GM21717 (cell line): ENCODE results near the gene TJAP1.

ENCODE experiments used
- ATAC-seq: cut with Tn5 transposase; IDR thresholded peaks from one replicate; pipeline ENCODE4 v1.9.1; 2021; ENCODE audit warnings: mild to moderate bottlenecking, moderate library complexity; ENCODE audit not compliant: unreplicated experiment

The TJAP1 gene

GRCh38 chr6:43503443-43503842 is 26.1 kb downstream of the TJAP1 start:
- ATAC-seq = no peak

DNA sequence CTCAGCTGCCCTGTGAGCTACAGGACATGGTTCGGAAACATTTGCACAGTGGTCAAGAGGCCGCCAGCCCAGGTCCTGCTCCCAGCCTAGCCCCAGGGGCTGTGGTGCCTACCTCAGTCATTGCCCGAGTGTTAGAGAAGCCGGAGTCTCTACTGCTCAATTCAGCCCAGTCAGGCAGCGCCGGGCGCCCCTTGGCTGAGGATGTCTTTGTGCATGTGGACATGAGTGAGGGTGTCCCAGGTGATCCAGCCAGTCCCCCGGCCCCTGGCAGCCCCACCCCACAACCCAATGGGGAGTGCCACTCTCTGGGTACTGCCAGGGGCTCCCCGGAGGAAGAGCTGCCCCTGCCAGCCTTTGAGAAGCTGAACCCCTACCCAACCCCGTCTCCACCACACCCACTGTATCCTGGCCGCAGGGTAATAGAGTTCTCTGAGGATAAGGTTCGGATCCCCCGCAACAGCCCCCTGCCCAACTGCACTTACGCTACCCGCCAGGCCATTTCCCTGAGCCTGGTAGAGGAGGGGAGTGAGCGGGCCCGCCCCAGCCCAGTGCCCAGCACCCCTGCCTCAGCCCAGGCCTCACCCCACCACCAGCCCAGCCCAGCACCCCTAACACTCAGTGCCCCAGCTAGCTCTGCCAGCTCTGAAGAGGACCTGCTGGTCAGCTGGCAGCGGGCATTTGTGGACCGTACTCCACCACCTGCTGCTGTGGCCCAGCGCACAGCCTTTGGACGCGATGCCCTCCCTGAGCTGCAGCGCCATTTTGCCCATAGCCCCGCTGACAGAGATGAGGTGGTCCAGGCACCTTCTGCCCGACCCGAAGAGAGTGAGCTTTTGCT is 27.6 kb downstream of the TJAP1 start:
- ATAC-seq = no peak

DNA sequence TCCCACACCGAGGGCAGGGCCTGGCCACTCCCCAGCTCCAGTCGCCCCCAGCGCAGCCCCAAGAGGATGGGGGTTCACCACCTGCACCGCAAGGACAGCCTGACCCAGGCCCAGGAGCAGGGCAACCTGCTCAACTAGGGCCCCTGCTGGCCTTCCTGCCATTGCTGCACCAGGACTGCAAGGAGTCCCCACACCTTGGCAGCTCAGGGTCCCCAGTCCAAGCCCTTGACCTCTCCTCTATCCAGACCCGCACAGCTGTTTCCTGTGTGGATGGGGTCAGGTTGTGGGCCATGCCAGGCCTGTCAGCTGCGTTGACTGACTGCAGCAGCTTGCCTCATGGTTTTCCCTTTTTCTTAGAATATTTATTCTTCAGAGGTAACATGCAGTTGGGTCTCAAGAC is 28.3 kb downstream of the TJAP1 start:
- ATAC-seq = no peak

DNA sequence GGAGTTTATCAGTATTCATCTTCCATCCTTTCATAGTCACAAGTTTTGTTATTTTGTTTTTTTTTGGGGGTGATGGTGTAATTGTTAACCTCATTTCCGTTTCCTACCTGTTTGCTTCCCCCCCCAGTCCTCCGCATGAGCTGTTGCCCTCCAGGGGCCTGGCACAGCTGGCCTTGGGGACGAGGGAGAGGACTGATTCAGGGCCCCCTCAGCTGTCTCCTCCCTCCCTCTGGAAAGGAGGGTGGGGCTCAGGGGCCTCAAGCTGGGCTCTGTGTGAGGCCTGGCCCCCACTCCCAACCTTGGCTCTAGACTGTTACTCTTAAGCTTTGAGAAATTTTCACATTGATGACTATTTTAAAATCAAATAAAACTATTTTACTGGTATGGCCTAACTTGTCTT is 28.8 kb downstream of the TJAP1 start:
- no peak for ATAC-seq

- no peak for ATAC-seq
These were observed 29.5 kb downstream of the TJAP1 start for GRCh38 chr6:43506667-43507471.

DNA sequence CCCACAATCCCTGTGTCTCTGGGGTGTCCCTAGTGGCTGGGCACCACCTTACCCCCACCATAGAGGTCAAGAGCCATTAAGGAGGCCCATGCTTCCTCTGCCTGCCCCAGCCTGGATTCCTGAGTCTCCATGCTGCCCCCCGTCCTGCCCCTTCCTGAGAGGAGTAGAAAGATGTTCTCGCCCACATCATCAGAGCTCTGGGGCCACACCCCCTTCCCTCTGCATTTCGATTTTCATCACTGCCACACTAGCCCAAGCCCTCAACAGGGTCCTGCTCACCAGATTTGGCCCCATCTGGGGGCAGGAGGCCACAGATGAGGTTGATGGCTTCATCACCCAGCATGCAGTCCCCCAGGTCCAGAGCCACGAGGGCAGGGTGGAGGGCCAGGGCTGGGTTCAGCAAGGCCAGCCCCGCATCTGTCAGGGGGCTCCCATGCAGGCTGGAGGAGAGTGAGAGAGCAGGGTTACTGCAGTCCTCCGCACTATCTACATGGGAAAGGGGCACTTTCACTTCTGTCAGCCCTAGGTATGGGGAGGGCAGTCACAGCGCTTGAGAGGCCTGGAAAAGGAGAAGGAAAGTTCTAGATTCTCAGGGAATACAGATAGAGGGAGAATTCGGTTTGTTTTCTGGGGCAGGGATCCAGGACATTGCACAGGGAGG is 31.2 kb downstream of the TJAP1 start:
- no peak for ATAC-seq

GRCh38 chr6:43509142-43509983 is 32.0 kb downstream of the TJAP1 start:
- no peak for ATAC-seq

DNA sequence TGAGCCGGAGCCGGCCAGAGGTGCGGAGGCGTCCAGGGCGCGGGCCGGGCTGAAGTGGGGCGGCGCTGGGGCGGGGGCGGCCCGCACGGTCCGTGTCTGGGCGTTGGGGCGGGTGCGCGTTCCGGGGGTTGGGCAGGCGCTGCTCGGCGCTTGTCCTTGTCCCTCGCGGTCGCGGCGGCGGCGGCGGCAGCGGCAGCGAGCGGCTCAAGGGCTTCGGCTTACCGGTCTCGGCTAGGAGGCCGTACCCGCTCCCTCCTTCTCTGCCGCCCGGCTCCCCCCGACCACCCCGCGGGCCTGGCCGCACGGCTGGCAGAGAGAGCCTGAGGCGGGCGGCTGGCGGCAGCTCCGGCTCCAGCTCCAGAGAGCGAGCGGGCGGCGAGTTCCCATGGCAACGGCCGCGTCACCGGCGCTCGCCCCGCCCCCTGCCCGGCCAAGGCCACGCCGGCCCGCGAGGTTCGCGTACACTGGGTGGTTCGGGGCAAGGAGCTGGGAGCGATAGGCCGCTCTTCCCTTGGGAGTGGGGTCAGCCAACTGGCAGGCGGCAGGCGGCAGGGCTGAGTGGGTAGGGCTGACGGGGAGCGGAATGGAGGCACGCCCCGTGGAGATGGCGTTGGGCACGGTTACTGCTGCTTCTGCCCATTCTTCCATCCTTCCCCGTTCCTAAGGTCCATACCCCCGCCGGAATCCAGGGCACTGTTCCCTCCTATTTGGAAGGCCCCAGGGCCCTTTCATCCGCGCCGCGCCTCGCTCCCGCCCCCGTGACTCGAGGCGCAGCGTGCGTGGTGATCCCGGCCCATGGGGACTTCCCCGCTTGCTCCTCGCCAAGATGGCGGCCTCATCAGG is 32.8 kb downstream of the TJAP1 start, which contains the start of gene LRRC73:
TSS of gene LRRC73 (minus strand) at position 363 of the 843 bp plus-strand sequence. CDS start 561 bp downstream, outside the sequence.
- ATAC-seq = peak; percentile 49

GRCh38 chr6:43510827-43511163 is 33.4 kb downstream of the TJAP1 start:
- no peak for ATAC-seq

DNA sequence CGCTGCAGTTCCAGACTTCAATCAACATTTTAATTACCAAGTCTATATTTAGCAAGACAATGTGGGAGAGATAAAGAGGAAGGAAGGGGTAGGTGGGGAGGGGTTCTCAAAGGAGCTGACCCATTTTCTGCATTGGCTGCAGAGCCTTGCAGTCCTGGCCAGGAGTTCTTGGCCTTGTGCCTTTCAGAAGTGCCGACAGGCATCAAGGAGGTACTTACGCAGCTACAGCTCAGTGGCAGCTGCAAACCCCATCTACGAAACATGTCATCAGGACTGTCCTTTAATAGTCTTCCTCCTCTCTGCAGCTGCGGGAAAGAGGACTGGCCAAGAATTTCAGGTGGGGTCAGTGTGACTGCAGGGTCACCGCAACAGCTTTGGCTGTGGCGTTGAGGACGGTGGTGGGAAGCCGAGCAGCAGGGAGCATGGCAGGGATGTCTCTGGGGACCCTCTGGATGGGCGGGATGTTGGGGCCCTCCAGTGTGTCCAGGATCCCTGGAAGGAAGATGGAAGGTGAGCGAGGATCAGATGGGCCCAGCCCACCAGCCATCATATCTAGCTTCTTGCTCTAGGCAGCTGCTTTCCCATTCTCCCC is 34.5 kb downstream of the TJAP1 start:
- ATAC-seq = no peak

DNA sequence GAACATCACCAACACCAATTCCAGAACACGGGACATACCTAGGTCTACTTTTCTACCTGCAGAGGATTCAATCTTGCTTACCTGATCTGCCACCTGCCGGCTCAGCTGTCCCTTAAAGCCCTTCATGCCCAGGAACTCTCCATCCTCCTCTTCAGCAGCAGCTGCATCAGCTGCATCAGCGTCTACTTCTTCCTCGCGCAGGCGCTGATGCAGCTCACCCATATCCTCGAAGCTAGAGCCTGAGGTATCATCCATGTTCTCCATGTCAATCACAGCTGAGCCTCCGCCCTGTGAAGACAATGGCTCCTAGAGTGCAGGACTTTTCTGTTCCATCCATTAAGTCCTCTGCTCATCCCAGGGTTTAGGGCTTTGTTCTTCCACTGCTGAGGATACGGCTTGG is 38.4 kb downstream of the TJAP1 start:
- ATAC-seq = no peak

DNA sequence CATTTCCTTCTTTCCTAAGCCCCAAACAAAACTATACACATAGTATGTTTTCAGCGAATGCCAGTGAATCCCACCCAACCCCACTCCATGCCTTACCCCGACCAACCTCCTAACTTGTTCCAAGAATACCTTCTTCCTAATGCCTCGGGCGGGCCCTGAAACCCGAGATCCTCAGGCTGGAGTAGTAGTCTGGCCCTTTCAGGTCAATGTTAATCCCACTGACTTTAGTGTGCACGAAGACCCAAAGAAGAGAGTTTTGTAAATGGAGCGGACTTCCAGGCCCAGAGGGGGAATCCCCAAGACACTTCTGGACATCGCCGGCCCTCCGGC is 39.0 kb downstream of the TJAP1 start:
- peak; percentile 2 for ATAC-seq

GRCh38 chr6:43516697-43517504 is 39.5 kb downstream of the TJAP1 start, which contains the start of the genes POLR1C and YIPF3:
Gene POLR1C, plus strand, starts transcription at chr6:43517089. Its CDS starts 21 bp downstream, at chr6:43517110.
Gene YIPF3, minus strand, starts transcription at chr6:43516926. Its CDS starts 119 bp downstream, at chr6:43516807.
- ATAC-seq = peak; percentile 80

DNA sequence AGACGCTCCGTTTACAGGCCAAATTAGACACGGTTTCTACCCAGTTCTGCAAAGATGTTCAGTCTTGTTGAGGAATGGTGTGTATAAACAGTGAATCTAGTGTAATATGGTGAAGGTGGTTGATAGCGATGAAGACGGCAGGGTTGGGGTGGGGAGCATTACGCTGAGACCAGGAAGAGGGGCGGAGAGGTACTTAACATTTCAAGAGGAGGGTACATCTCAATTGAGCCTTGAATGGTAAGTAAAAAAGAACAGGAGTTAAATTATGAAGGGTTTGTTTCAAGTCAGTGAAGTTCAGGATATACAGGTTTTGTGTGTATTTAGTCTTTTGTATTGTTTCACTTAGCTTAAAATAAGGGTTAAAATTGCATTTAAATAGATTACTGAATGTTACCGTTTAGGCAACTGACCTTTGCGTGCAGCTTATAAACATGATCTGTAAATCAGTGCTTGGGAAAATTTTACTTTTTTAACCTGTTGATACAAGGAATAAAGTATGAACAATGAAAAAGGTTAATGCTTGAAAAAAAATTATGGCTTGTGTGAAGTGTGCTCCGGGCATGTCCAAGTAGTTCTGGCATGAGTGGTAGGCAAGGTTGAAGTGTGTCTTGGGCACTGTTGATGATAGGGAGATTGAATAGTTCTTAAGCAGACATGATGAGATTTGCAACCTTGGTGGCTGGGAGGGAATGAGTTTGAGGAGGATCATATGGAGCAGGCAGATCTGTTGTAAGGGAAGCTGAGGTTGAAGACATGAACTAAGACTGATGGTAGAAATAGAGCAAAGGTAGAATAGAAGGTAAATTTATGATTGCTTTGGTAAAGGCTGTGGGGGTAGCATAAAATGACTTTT is 40.4 kb downstream of the TJAP1 start:
- no peak for ATAC-seq

DNA sequence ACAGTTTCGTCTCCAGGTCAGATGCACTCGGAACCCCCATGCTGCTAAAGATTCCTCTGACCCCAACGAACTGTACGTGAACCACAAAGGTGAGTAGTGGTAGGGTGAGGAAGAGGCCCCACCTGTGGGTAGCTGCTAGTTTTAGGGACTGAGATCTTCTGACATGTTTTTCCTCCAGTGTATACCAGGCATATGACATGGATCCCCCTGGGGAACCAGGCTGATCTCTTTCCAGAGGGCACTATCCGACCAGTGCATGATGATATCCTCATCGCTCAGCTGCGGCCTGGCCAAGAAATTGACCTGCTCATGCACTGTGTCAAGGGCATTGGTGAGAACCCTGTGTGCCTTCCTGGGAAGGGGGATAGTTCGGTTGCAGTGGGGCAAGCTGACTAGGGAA is 42.7 kb downstream of the TJAP1 start:
- ATAC-seq = no peak

- no peak for ATAC-seq
These were observed 44.5 kb downstream of the TJAP1 start for GRCh38 chr6:43521836-43522235.

DNA sequence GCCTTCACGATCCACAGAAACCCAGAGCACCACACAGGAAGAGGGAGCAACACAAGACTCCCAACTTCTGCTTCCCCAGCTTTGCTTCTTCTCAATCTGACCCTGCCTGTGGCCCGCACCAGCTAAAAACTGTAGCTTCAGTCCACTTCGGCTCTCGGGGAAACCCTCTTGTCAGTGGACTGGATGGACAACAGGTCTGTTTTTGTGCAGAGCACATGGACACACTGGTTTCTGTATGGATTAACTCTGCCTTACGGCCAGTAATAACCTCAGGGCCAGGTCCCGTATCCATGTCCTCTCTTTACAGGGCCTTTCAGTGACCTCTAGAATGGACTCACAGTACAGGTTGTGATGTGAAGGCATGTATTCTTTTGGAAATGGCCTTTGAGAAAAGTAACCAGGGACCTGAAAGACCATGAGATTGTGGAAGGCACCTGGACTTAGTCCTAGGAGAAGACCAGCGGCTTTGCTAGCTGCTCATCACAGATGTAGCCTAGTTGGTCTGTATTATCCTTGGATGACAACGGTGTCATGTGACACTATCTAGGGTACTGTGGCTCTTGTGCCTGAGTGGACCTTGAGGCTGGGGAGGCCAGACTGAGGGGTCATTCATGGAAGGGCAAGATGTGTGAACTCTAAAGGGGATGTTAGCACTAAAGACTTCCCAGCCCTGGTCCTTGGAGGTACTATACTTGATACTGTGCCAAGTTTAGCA is 45.3 kb downstream of the TJAP1 start:
- no peak for ATAC-seq
